Activated CD8-positive, alpha-beta T cell treated with anti-CD3 and anti-CD28 coated beads for 36 hours (primary cell): Measurements from ENCODE around the gene LSM4. TPM values are rescaled to one million over a fixed set of nuclear protein-coding genes. Genes with fewer than 3 reads are reported as not detected.

ENCODE experiments used
- ATAC-seq: fragments of 200-7000 bp; cut with Tn5 transposase; one replicate; pipeline ENCODE4 v1.10.0; 2021; ENCODE audit warnings: mild to moderate bottlenecking, moderate library complexity
- CTCF ChIA-PET: fragments of 350-600 bp; sonication (Branson Sonifier 250); formaldehyde crosslinking; loops from one replicate; lab custom pipeline; 2021; ENCODE audit warnings: antibody characterized with exemption; lab: Charles Lee
- POLR2A ChIA-PET: fragments of 350-600 bp; sonication (Branson Sonifier 250); formaldehyde crosslinking; loops from one replicate; lab custom pipeline; 2021; ENCODE audit warnings: antibody characterized with exemption; lab: Charles Lee
- DNase-seq: peaks from one replicate; pipeline ENCODE4 v3.0.0-alpha.2; 2020
- H3K27ac Mint-ChIP-seq: one replicate; pipeline ENCODE4 v1.8.0; 2021; ENCODE audit warnings: mild to moderate bottlenecking, mixed read lengths
- H3K27me3 Mint-ChIP-seq: one replicate; pipeline ENCODE4 v1.8.0; 2021; ENCODE audit warnings: mixed read lengths
- H3K36me3 Mint-ChIP-seq: one replicate; pipeline ENCODE4 v1.8.0; 2021; ENCODE audit warnings: low read depth, mixed read lengths
- H3K4me1 Mint-ChIP-seq: one replicate; pipeline ENCODE4 v1.8.0; 2021; ENCODE audit warnings: low read depth, mixed read lengths
- H3K4me3 Mint-ChIP-seq: one replicate; pipeline ENCODE4 v1.8.0; 2021; ENCODE audit warnings: mild to moderate bottlenecking, moderate library complexity, mixed read lengths
- H3K9me3 Mint-ChIP-seq: one replicate; pipeline ENCODE4 v1.8.0; 2021; ENCODE audit warnings: mixed read lengths
- intact Hi-C: fragments of 100-400 bp; cut with micrococcal nuclease; formaldehyde crosslinking; loops from one replicate; pipeline ENCODE4 v1.10.0; 2022
- total RNA-seq, 2 experiments: library from RNA; stranded (reverse); gene quantifications; one replicate each; pipeline ENCODE4 v1.2.3, GENCODE V29; 2021
- TF ChIP-seq, protein P1 (sequence below): fragments of 200-600 bp; IDR thresholded peaks from one replicate; pipeline ENCODE4 v1.8.0; 2022; ENCODE audit warnings: antibody characterized with exemption, mild to moderate bottlenecking

Gene LSM4
- total RNA-seq, 2 experiments from 2014 or later: 426 to 433 TPM

GRCh38 chr19:18282021-18282787 lies 40.7 kb downstream of the LSM4 start:
- Mint-ChIP-seq H3K4me3 (peak overlapping the region; percentile 75), H3K27me3 (no peaks in the 10 kb centered on the region), H3K9me3 (peaks cover 5% of the 10 kb centered on the region), H3K4me1 (peaks cover 44% of the 10 kb centered on the region), H3K27ac (peak overlapping the region; percentile 100), H3K36me3 (peaks cover 37% of the 10 kb centered on the region)
- TF ChIP-seq, protein P1, sequence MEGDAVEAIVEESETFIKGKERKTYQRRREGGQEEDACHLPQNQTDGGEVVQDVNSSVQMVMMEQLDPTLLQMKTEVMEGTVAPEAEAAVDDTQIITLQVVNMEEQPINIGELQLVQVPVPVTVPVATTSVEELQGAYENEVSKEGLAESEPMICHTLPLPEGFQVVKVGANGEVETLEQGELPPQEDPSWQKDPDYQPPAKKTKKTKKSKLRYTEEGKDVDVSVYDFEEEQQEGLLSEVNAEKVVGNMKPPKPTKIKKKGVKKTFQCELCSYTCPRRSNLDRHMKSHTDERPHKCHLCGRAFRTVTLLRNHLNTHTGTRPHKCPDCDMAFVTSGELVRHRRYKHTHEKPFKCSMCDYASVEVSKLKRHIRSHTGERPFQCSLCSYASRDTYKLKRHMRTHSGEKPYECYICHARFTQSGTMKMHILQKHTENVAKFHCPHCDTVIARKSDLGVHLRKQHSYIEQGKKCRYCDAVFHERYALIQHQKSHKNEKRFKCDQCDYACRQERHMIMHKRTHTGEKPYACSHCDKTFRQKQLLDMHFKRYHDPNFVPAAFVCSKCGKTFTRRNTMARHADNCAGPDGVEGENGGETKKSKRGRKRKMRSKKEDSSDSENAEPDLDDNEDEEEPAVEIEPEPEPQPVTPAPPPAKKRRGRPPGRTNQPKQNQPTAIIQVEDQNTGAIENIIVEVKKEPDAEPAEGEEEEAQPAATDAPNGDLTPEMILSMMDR: no peak
- ChIA-PET POLR2A (interaction anchor here (0.6 to 9.0 kb wide), 13 partner anchors 10 to 784 kb away, joined by 3 to 592 read pairs (median 6); partner anchors contain the start of genes KXD1, LSM4, PIK3R2 and SSBP4), CTCF (interaction anchor here (0.8 to 6.2 kb wide), 7 partner anchors 8 to 106 kb away, joined by 3 to 330 read pairs (median 119); partner anchors contain the start of genes IQCN and LSM4)
- ATAC-seq: peak; percentile 1
- intact Hi-C loops: no loop called here
- DNase-seq: peak; percentile 61

DNA sequence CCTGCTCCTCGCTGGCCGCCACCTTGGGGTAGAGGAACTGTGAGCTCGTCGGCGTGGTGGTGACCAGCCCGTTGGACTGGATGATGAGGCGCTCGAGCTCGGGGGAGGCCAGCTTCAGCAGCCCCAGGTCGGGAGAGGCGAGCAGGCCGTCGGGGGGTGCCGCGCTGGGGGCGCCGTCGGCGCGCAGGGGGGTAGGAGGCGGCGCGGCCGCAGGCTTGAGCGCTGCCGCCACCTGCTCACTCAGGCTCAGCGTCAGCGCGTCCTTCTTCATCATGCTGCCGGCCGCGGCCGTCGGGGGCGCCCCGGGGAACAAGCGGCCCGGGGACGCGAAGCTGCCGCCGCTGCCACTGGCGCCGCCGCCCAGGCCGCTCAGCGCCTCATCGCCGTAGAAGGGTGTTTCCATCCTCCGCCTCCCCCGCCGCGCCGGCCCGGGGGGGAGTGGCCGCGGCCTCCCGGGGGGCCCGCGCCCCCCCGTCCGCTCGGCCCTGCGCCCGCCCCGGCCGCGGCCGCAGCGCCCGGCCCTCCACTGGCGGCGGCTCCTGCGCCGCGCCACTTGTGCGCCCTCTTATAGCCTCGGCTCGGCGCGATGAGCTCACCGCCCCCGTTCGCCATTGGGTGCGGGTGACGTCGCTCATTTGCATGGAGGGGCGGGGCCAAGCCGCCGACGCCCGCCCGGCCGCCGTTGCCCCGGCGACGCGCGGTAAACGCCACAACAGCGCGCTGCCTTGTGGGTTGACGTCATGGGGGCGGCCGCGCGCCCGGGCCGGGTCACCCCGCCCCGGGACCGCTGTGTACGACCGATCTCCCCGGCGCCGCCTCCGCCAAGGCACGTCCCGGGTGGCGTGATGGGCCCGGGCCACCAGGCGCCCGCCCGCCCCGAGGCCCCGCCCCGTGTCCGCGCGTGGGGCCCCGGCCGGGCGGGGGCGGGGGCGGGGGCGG lies 41.5 kb downstream of the LSM4 start, which contains the start of gene JUND:
JUND (minus strand) TSS at position 541 of the 939 bp plus-strand sequence; CDS start at position 403, 138 bp downstream.
- DNase-seq: peak; percentile 98
- peak; percentile 69 for ATAC-seq
- Mint-ChIP-seq H3K9me3 (peaks cover 3% of the 10 kb centered on the region), H3K36me3 (peaks cover 36% of the 10 kb centered on the region), H3K27ac (peak within 1 kb of the TSS; percentile 100), H3K4me3 (peak within 1 kb of the TSS; percentile 92), H3K27me3 (no peaks in the 10 kb centered on the region), H3K4me1 (peaks cover 37% of the 10 kb centered on the region)
- ChIA-PET POLR2A (interaction anchor here (0.6 to 9.0 kb wide), 27 partner anchors 10 to 783 kb away, joined by 3 to 592 read pairs (median 6); partner anchors contain the start of genes KXD1, LRRC25, LSM4 and PIK3R2), CTCF (interaction anchor here (0.7 to 6.2 kb wide), 13 partner anchors 8 to 133 kb away, joined by 3 to 330 read pairs (median 5); partner anchors contain the start of genes IQCN, LSM4, RAB3A and SSBP4)
- TF ChIP-seq, protein P1: no peak
- intact Hi-C loops: no loop called here

DNA sequence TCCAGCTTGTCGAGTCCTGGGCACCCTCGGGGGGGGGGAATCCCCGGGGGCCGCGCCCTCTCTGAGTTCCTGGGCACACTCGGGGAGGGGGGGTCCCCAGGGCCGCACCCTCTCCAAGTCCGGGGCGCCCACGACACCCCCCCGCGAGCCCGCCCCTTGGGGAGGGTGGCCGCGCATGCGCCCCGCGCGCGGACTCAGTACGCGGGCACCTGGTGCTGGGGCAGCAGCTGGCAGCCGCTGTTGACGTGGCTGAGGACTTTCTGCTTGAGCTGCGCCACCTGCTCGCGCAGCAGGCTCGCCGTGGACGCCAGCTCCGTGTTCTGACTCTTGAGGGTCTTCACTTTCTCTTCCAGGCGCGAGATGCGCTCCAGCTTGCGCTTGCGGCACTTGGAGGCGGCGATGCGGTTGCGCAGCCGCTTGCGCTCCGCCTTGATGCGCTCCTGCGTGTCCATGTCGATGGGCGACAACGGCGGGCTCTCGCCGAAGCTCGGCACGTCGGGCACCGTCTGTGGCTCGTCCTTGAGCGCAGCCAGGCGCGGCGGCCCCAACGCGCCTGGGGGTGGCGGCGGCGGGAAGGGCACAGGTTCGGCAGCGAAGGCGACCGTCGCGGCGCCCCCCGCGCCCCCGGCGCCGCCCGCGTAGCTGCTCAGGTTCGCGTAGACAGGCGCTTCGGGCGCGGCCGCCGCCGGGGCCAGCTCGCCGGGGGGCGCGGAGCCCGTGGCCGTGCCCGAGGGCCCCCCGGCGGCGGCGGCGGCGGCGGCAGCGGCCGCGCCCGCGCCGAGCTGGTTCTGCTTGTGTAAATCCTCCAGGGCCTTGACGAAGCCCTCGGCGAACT lies 42.4 kb downstream of the LSM4 start:
- H3K27ac Mint-ChIP-seq: peak overlapping the region; percentile 94
- DNase-seq: peak; percentile 73
- H3K4me3 Mint-ChIP-seq: peak overlapping the region; percentile 92
- peaks cover 37% of the 10 kb centered on the region for H3K36me3 Mint-ChIP-seq
- peaks cover 3% of the 10 kb centered on the region for H3K9me3 Mint-ChIP-seq
- H3K4me1 Mint-ChIP-seq: peaks cover 37% of the 10 kb centered on the region
- CTCF ChIA-PET: interaction anchor here (0.7 to 6.2 kb wide), 24 partner anchors 9 to 183 kb away, joined by 3 to 330 read pairs (median 9); partner anchors contain the start of genes LSM4, MAST3, RAB3A and SSBP4
- POLR2A ChIA-PET: interaction anchor here (0.9 to 9.0 kb wide), 29 partner anchors 9 to 415 kb away, joined by 3 to 592 read pairs (median 6); partner anchors contain the start of genes KXD1, LRRC25, LSM4 and PGPEP1
- no peaks in the 10 kb centered on the region for H3K27me3 Mint-ChIP-seq
- ATAC-seq: no peak
- TF ChIP-seq, protein P1: no peak
- intact Hi-C loops: no loop called here
